NCI-H2081 treated with DMSO at 0.1 percent for 48 hours (cell line): ENCODE measurements around the gene ATIC.
"Not testable (repeated sequence)": the region's sequence is repeated elsewhere in the genome, so short reads cannot be mapped to it uniquely, and the experiment has no call there.

Experiments used
- DNase-seq: peaks from one replicate; lab custom pipeline; 2025; lab: John Stamatoyannopoulos, UW

The ATIC gene

DNA sequence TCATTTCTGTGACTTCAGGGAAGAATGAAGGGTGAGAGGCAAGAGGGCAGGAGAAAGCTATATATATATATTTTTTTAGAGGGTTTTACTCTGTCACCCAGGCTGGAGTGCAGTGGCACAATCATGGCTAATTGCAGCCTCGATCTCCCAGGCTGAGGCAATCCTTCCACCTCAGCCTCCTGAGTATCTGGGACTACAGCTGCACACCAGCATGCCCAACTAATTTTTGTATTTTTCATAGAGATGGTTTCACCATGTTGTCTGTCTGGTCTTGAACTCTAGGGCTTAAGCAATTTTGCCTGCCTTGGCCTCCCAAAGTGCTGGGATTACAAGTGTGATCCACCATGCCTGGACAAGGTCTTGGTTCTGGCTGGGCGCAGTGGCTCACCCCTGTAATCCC, 3.4 kb downstream of the ATIC start:
- no peak for DNase-seq

DNA sequence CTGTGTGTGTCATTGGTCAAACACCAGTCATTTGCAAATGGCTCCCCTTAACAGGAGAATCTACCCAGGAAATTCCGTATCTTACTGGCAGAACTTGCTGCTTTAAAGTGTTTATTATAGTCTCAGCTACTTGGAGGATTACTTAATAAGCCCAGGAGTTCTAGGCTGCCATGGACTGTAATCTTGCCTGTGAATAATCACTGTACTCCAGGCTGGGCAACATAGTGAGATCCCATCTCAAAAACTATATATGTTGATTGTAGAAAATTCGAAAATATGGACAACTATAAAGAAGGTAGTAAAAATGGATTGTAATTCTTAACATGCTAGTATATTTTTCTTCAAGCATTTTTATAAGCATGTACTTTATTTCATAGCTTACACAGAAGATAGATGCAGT, 4.5 kb downstream of the ATIC start:
- no peak for DNase-seq

DNA sequence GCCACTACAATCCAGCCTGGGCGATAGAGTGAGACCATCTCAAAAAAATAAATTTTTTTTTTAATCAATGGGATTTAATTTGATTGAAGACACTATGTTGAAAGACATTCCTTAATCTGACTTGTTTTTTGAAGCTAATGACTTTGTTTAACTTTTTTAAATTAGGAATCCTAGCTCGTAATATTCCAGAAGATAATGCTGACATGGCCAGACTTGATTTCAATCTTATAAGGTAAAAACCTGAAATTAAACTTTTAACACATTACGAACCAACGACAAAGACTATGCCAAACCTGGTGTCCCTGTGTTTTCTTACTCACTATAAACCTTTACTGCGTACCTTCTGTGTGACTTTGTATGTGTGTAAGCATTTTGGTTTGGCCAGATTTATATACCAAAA, 7.6 kb downstream of the ATIC start:
- no peak for DNase-seq

DNA sequence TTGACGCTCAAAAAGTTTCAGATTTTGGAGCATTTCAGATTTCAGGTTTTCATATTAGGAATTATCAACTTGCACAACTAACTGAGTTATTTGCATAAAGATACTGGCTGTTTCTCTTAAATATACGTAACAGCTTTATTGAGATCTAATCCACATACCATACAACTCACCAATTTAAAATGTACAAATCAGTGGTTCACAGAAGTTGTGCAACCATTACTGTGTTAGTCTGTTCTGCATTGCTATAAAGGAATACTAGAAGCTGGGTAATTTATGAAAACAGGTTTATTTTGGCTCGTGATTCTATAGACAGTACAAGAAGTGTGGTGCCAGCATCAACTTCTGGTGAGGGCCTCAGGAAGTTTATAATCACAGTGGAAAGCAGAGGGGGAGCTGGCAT, 8.2 kb downstream of the ATIC start:
- DNase-seq: no peak

DNA sequence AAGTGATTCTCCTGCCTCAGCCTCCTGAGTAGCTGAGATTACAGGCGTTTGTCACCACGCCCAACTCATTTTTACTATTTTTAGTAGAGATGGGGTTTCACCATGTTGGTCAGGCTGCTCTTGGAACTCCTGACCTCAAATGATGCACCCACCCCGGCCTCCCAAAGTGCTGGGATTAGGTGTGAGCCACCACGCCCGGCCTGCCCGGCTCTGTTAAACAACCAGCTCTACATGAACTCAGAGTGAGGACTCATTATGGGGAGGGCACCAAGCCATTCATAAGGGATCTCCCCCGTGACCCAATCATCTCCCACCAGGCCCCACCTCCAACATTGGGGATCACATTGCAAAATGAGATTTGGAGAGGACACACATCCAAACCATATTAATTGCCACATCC, 8.8 kb downstream of the ATIC start:
- DNase-seq: no peak

DNA sequence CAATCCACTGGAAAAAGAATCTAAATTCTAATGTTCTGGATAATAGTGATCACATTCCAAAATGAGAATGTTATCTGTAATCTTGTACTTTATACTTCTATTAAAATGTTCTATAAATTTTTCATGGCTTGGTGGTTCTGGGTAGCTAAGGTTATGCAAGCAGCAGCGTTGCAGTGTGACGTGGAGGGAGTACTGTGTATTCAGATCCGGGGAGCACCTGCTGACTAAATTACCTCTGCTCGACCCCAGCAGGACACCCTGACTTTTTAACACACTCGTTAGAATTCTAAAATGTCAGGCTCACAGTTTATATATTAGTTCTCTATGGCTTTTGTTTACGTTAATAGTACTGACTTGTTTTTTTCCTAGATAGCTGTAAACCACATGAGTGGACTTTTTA, 13.0 kb downstream of the ATIC start:
- DNase-seq: no peak

DNA sequence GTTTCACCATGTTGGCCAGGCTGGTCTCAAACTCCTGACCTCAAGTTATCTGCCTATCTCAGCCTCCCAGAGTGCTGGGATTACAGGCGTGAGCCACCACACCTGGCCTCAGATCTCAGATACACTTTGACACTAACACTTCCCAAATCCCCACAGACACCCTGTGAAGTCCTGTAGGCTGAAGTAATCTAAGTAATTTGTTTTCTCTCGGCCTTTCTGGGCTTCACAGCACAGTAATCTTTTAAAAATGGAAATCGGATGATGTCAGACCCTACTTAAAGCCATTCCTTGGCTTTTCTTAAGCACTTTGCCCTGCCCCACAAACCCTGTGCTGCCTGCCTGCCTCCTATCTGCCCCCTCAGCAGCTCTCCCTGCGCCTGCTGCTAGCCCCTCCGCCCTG, 16.2 kb downstream of the ATIC start:
- no peak for DNase-seq

DNA sequence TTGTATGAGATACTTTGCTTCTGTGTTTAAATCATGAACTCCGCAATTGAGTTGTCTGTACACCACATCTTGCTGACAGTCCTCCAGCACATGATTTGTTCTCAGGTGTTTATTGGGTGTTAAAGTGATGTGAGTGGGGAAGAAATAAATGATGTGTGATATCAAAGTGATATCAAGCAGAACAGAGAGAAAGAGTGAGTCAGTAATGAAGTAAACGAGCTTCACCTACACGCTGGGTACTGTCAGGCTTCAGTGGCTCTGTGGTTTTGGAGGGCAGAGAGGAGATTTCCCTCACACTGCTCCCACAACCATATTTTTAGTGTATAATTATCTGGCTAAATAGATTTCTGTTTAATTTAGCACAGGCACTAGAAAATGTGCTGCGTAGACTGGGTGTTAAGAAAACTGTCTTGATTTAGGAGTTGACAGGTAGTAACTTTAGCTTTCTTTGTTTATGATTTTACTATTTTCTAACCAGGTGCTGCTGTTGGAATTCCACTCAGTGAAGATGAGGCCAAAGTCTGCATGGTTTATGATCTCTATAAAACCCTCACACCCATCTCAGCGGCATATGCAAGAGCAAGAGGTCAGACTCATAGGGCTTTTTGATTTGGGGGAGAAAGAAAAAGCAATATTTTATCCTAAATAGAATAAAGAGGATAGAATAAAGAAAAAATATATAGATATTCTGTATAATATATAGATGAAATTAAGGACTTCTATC, 21.2 kb downstream of the ATIC start:
- DNase-seq: no peak

DNA sequence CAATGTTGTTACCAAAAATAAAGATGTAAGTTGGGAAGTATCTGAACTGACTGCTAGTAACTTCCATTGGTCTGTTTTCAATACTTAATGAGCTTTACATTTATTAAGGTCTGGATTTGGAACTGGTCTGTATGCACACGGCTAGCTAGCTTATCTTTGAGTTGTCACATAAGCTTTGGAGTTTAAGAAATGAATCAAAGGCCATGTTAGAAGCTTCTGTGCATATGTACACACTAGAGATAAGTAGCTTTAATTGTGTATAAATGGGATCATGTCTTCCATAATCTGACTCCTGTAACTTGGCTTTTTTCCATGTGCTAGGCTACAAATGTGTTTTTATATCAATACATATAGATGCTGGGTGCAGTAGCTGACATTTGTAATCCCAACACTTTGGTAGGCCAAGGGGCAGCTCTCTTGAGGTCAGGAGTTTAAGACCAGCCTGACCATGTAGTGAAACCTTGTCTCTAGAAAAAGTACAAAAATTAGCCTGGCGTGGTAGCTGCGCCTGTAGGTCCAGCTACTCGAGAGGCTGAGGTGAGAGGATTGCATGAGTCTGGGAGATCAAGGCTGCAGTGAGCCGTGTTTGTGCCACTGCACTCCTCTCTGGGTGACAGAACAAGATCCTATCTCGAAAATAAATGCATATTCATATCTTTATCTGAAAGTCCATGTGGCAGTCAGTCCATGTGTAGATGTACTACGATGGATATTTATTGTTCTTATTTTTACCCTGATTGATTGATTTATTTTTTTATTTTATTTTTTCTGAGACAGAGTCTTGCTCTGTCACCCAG, 27.2 kb downstream of the ATIC start:
- DNase-seq: no peak

DNA sequence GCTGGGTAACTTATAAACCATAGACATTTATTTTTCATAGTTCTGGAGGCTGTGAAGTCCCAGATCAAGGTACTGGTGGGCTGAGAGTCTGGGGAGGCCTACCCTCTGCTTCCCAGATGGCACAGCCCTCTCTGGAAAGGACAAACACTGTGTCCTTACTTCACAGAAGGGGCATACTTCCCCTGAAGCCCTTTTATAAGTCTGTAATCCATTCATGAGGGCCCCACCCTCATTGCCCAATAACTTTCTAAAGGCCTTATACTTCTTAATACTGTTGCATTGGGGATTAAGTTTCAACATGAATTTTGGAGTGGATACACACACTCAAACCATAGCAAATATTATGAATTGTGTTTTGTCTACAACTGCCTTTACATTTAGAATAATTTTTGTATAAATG, 36.0 kb downstream of the ATIC start:
- no peak for DNase-seq

DNA sequence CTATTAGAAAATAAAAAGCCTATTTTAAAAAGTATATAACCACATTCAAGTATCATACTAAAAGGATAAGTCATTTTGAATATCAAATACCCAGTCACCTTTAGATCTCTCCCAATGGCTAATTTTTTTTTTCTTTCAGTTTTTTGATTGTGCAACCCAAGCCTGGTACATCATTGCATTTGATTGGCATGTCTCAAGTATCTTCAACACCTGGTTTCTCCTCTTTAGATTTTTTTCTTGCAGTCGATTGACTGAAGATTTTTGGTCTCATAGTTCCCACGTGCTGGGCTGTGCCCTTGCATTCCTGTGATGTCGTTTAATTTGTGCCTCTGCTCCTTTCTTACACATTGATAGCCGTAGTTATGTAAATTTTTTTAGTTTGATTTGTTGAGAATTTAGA, 40.7 kb downstream of the ATIC start:
- DNase-seq: no peak

DNA sequence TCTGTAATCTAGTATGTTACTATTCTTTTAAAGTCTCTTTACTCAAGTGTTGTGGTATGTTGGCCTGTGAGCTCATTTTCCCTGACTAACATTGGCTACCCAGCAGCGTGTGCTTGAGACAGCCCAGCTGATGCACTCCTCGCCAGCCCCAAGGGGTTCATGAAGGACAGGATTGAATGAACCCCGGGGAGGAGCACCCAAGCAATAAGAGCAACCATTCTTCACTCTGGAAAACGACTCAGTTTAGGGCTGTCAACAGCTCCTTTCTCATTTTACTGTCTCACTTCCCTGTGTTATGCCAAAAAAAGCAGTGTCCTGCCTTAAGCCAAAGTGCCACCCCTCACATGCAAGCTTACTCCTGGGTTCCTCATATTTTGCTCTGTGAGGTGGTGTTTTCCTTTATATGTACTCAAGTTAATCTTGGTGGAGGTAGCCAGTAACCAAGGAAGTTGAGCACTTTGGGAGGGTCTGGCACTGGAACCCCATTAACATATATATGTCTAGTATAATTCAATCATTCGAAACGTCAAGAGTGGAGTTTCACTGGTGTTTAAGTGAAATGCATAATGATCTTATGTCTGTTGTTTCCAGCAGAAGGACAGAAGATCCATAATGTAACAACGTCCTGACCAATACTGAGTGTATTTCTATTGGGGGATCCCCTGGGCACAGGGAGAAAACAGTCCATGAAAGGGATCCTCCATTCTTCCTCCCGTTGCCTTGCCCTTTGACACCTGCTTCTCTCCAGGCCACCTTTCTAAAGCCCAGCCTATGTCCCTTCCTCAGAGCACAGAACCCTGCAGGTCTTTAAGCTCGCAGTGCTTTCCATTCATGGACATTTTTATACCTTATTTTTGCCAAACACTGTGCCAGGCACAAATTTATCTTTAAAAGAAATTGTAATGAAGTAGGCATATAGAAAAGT, 43.2 kb downstream of the ATIC start:
- DNase-seq: no peak

DNA sequence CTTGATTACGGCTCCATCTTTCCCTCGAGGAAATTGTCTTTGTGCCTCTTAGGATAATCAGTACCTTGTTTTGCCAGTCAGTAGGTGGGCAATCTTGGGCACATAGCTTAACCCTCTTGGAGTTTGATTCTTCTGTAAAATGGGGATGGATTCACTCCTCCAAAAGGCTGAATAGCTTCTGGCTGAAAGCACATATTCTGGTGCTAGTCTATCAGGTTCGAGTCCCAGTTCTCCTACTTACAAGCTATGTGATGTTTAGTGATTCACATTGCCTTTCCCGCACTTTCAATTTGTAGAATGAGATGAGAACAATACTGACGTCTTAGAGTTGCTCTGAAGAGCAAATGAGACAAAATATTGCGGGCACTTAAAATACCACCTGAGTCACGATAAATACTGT, 43.9 kb downstream of the ATIC start:
- no peak for DNase-seq

DNA sequence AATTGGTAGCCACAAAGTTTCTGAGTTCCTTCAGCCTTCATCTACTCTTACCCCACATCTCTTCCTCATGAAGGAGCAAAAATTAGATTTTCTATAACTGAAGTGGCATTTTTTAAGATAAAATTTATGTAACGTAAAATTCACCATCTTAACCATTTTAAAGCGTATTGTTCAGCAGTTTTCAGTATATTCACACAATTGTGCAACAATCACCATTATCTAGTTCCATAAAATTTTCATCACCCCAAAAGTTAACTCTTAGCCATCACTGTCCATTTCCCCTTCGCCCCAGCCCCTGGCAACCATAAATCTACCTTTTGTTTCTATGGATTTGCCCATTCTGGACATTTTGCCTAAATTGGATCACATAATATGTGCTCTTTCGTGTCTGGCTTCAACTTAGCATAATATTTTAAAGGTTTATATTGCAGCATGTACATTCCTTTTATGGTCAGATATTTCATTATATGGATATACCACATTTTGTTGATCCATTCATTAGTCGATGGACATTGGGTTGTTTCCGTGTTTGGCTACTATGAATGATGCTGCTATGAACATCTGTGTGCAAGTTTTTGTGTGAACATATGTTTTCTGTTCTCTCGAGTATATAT, 44.6 kb downstream of the ATIC start:
- no peak for DNase-seq

DNA sequence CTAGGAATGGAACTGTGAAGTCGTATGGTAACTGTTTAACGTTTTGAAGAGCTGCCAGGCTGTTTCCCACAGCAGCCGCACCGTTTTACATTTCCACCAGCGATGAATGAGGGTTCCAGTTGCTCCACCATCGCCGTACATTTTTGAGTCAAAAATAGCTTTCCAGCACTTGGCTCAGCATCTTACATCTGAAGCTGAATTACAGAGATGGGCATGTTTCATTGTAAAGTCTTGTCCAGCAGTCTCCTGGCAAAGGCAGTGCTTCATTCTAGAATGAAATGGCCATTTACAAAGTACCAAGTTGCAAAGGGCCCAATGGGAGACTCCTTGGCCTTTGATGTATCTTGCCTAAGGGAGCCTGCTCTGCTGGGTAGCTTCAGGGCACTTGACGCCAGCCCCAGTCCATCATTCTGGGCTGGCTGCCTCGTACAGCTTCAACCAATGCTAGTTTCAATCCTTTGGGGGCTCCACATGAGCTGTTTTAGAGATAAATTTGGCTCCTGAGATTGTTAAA, 45.1 kb downstream of the ATIC start:
- DNase-seq: no peak

DNA sequence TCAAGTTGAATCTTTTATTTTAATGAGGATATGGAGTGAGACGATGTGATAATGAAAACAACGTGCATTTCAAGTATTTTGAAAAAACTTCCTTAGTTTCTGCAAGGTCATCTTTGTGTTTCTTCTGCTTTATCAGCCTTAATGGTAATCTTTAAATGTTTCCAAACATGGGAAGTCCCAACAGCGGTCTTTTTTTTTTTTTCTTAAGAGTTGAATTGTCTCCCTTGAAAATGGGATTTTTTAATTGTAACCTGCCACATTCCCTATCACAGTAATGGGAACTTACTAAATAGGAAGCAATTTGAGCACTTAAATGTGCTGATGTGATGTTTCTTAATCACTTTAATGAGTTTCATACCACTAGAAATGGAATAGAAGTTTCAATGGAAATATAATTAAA, 45.8 kb downstream of the ATIC start:
- DNase-seq: no peak

DNA sequence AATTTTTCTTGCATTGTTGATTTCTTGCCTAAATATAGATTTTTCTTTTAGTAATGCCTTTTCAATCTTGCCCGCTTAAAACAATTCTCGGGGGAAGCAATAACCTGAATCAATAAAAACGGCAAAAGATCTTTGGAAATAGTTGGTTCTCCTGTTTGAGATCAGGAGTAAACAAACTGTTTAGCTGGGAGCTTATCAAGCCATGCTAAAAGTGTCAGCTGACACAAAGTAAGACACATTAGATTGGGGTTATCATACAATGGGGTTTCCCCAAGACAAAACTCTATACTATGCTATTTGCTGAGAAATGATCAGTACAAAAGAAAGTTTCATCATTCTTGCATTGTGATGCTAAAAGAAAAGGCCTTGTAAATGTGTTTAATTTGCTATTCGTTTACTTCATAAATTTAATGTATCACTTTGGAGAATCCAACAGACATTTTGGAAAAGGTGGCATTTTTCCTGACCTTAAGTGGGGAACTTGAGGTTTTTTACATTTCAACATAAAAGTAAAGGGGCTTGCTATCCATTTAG, 46.5 kb downstream of the ATIC start:
- DNase-seq: no peak

DNA sequence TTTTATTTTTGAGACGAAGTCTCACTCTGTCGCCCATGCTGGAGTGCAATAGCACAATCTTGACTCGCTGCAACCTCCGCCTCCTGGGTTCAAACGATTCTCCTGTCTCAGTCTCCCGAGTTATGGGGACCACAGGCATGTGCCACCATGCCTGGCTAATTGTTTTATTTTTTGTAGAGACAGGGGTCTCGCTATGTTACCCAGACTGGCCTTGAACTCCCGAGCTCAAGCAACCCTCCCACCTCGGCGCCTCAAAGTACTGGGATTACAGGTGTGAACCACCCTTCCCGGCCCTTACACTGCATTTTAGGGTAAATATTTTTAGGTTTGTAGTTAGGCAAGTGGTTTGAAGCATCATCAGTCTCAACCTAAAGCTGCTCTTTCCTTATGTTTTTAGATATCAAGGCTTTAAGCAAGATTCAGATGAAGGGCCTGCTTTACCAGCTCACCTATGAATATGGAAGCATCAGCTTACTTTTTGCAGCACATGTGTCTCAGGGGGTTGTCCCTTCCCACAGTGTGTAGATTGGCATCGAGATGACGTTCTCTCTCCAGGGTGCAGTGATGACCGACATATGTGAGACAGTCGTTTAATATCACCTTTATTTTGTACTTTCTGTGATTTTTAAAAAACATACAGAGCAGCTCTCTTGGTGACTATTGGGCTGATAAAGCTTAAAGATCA, 47.2 kb downstream of the ATIC start:
- DNase-seq: no peak

DNA sequence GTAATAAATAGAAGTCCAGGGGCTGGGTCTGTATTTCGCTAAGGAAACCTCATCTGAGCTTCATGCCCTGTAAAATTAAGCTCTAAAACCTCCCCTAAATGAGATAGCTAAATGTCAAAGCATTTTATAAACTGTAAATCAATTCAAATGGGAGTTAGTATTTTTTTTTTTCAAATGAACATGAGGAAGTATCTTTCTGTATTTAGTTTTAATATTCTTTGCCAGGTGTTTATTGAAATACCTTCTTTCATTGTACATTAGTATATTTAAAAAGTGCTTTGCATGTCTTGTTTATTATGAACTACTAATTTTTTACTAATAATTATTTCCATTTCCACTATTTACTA, 47.7 kb downstream of the ATIC start:
- DNase-seq: no peak

DNA sequence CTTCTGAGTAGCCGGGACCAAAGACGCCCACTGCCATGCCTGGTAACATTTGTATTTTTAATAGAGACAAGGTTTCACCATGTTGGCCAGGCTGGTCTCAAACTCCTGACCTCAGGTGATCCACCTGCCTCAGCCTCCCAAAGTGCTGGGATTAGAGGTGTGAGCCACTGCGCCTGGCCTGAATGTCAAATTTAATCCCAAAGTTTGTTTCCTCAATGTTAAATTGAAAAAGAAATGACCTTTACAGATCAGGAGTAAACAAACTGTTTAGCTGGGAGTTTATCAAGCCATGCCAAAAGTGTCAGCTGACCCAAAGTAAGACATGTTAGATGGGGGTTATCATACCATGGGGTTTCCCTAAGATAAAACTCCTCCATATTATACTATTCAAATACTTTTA, 48.2 kb downstream of the ATIC start:
- not testable (repeated sequence) for DNase-seq

DNA sequence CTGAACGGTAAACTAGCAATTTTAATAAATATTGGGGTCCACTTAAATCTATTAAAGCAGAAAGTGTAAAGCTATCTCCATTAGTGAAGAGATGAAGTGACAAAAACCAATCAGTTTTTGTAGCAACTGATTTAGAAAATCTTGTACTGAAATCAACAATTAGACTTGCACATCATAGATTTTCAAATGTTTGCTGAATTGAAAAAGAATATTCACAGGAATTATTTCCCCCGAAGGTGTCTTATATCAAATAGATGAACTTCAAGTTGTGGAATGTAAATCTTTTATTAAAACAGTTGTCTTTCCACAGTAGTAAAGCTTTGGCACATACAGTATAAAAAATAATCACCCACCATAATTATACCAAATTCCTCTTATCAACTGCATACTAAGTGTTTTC, 48.7 kb downstream of the ATIC start:
- DNase-seq: no peak
